Neuronal stem cell (in vitro differentiated cells): Measurements from ENCODE around the gene HOMER1.

Experiments
- DNase-seq: peaks from one replicate; pipeline ENCODE4 v3.0.0-alpha.2; 2013; ENCODE audit warnings: low spot score
- H2AFZ ChIP-seq: one replicate; pipeline ENCODE4 v1.6.1; 2013; ENCODE audit warnings: mild to moderate bottlenecking, low read length, inconsistent platforms
- H2AK5ac ChIP-seq: 2 replicates; pipeline ENCODE4 v1.6.1; 2013; ENCODE audit warnings: low read depth, mild to moderate bottlenecking, inconsistent platforms, low read length, moderate library complexity, mixed read lengths
- H2BK120ac ChIP-seq: 2 replicates; pipeline ENCODE4 v1.6.1; 2013; ENCODE audit warnings: low read depth, mild to moderate bottlenecking, inconsistent platforms, low read length, moderate library complexity, mixed read lengths
- H2BK12ac ChIP-seq: one replicate; pipeline ENCODE4 v1.6.1; 2013; ENCODE audit warnings: low read length, inconsistent platforms
- H2BK15ac ChIP-seq: 2 replicates; pipeline ENCODE4 v1.6.1; 2013; ENCODE audit warnings: mild to moderate bottlenecking, low read length, inconsistent platforms, mixed read lengths
- H2BK5ac ChIP-seq: one replicate; pipeline ENCODE4 v1.6.1; 2013; ENCODE audit warnings: inconsistent platforms, mild to moderate bottlenecking, low read length, moderate library complexity
- H3K14ac ChIP-seq: one replicate; pipeline ENCODE4 v1.6.1; 2013; ENCODE audit warnings: low read length, inconsistent platforms
- H3K18ac ChIP-seq: 2 replicates; pipeline ENCODE4 v1.6.1; 2013; ENCODE audit warnings: low read length, inconsistent platforms
- H3K23ac ChIP-seq: 2 replicates; pipeline ENCODE4 v1.6.1; 2013; ENCODE audit warnings: low read depth, mild to moderate bottlenecking, mixed read lengths, low read length, inconsistent platforms; ENCODE audit not compliant: poor library complexity
- H3K27ac ChIP-seq: replicated peaks from 3 replicates; pipeline ENCODE4 v1.5.1; 2013; ENCODE audit warnings: low read length, inconsistent platforms
- H3K27me3 ChIP-seq, 3 experiments: 2 replicates each; pipeline ENCODE4 v1.6.1; 2013; ENCODE audit warnings: low read length in 3 of 3, mild to moderate bottlenecking in 2 of 3, inconsistent platforms in 1 of 3, low read depth in 1 of 3, mixed read lengths in 1 of 3, moderate library complexity in 1 of 3; ENCODE audit not compliant: control insufficient read depth in 3 of 3, insufficient read depth in 3 of 3
- H3K36me3 ChIP-seq, 2 donors: replicated peaks in 1 of 2; 2 replicates each; pipeline ENCODE4 v1.6.1; 2013; ENCODE audit warnings: low read length in 2 of 2; ENCODE audit not compliant: control insufficient read depth in 2 of 2, insufficient read depth in 2 of 2
- H3K4ac ChIP-seq: 2 replicates; pipeline ENCODE4 v1.6.1; 2013; ENCODE audit warnings: inconsistent platforms, mild to moderate bottlenecking, low read length, moderate library complexity
- H3K4me1 ChIP-seq, 2 donors: 1 replicate in 1 of 2; 2 replicates in 1 of 2; pipeline ENCODE4 v1.6.1; 2013; ENCODE audit warnings: low read length in 2 of 2, low read depth in 1 of 2; ENCODE audit not compliant: control insufficient read depth in 2 of 2, insufficient read depth in 1 of 2
- H3K4me2 ChIP-seq: one replicate; pipeline ENCODE4 v1.6.1; 2013; ENCODE audit warnings: mild to moderate bottlenecking, low read length, inconsistent platforms; ENCODE audit not compliant: insufficient read depth, poor library complexity, severe bottlenecking
- H3K4me3 ChIP-seq, 2 donors: 2 replicates each; pipeline ENCODE4 v1.5.1; 2013; ENCODE audit warnings: low read length in 2 of 2, mild to moderate bottlenecking in 2 of 2, inconsistent platforms in 1 of 2, moderate library complexity in 1 of 2
- H3K79me1 ChIP-seq: one replicate; pipeline ENCODE4 v1.6.1; 2013; ENCODE audit warnings: low read depth, mild to moderate bottlenecking, inconsistent platforms, low read length, moderate library complexity
- H3K9ac ChIP-seq: one replicate; pipeline ENCODE4 v1.6.1; 2013; ENCODE audit warnings: mild to moderate bottlenecking, low read depth, low read length, inconsistent platforms; ENCODE audit not compliant: poor library complexity
- H3K9me3 ChIP-seq, 2 donors: replicated peaks in 1 of 2; 2 replicates each; pipeline versions ENCODE3 to v1.6.1; 2013; ENCODE audit warnings: low read length in 2 of 2, mild to moderate bottlenecking in 2 of 2, inconsistent platforms in 1 of 2, low read depth in 1 of 2, mixed read lengths in 1 of 2, moderate library complexity in 1 of 2; ENCODE audit not compliant: control insufficient read depth in 2 of 2, insufficient read depth in 1 of 2
- H4K8ac ChIP-seq: one replicate; pipeline ENCODE4 v1.6.1; 2013; ENCODE audit warnings: low read depth, mild to moderate bottlenecking, inconsistent platforms, low read length, moderate library complexity
- H4K91ac ChIP-seq: one replicate; pipeline ENCODE4 v1.6.1; 2013; ENCODE audit warnings: low read length, low read depth, mild to moderate bottlenecking, inconsistent platforms; ENCODE audit not compliant: poor library complexity
- WGBS, 2 donors: extraction: QIAGEN DNeasy Blood & Tissue Kit; methylation state at CpG; one replicate each; pipeline ENCODE4 v1.1.7; 2013; ENCODE audit warnings: missing lambda C conversion rate in 2 of 2, mixed read lengths in 1 of 2; ENCODE audit not compliant: insufficient read length in 2 of 2, insufficient replicate concordance in 1 of 2; ENCODE audit errors: extremely low coverage in 2 of 2; 5-methylcytosine and 5-hydroxymethylcytosine counted together

Gene HOMER1

DNA sequence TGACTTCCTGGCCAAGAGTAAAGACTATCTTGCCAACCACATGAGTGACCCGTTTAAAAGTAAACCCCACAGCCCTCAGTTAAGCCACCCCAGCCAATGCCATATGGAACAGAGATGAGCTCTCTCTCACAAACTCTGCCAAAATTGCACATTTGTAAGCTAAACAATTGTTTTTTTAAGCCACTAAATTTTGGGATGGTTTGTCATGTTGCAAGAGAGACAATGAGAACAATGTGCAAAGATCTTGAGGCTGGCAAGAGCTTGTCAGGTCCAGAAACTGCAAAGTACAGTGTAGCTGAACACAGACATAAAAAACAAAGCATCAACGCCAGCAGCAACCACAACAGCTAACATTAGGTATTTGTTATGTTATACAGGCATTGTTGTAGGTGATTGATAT lies 27.8 kb downstream of the HOMER1 start:
- Histone ChIP-seq H2BK15ac (no peak overlapping the region), H3K18ac (no peak overlapping the region), H3K36me3 (no peaks in the 10 kb centered on the region), H2BK120ac (no peak overlapping the region), H3K27ac (no peak overlapping the region), H2AFZ (no peak overlapping the region), H3K4me1 (no peaks in the 10 kb centered on the region), H3K9me3 (peaks cover 0 to 6% of the 10 kb centered on the region in 2 donors), H3K4me2 (no peak overlapping the region), H3K9ac (no peak overlapping the region), H3K4me3 (no peak overlapping the region), H3K14ac (no peak overlapping the region), H3K23ac (no peak overlapping the region), H2BK12ac (no peak overlapping the region), H4K8ac (no peak overlapping the region), H2AK5ac (no peak overlapping the region), H4K91ac (no peak overlapping the region), H3K79me1 (peaks cover 9% of the 10 kb centered on the region), H2BK5ac (no peak overlapping the region), H3K4ac (no peak overlapping the region), H3K27me3 (no peaks in the 10 kb centered on the region)
- no CpG with 5 or more reads among the region's 2 CpGs for WGBS, 2 donors
- no peak for DNase-seq

DNA sequence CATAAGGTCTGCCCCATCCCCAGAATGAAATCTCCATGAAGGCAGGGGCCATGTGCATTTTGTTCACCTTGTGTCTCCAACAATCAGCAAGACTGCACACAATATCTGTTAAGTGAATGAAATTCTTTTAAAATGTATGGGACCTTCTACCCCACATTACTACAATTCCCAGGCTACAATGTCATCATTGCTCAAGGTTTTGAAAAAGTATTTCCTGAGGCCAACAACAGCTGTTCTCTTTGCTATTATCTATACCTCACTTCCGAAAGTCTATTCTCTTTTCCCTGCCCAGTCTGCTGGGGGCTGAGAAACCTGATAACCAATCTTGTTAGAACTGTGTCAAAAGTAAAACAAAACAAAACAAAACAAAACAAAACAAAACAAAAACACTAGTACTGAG lies 29.2 kb downstream of the HOMER1 start:
- no peak overlapping the region for H2BK15ac ChIP-seq
- H3K27ac ChIP-seq, result no peak overlapping the region
- H3K18ac ChIP-seq, result no peak overlapping the region
- no peaks in the 10 kb centered on the region for H3K4me1 ChIP-seq
- H4K8ac ChIP-seq, result no peak overlapping the region
- H4K91ac ChIP-seq, result no peak overlapping the region
- no CpG with 5 or more reads among the region's 1 CpG for WGBS, 2 donors
- no peak overlapping the region for H2BK5ac ChIP-seq
- no peak overlapping the region for H3K4ac ChIP-seq
- no peak overlapping the region for H3K14ac ChIP-seq
- no peak overlapping the region for H2AK5ac ChIP-seq
- H2BK12ac ChIP-seq, result no peak overlapping the region
- H3K36me3 ChIP-seq, result no peaks in the 10 kb centered on the region
- peaks cover 0 to 6% of the 10 kb centered on the region in 2 donors for H3K9me3 ChIP-seq
- H3K9ac ChIP-seq, result no peak overlapping the region
- no peak overlapping the region for H3K23ac ChIP-seq
- H2AFZ ChIP-seq, result no peak overlapping the region
- DNase-seq, result no peak
- no peak overlapping the region for H2BK120ac ChIP-seq
- peaks cover 7% of the 10 kb centered on the region for H3K79me1 ChIP-seq
- H3K4me3 ChIP-seq, result no peak overlapping the region
- H3K27me3 ChIP-seq, result no peaks in the 10 kb centered on the region
- no peak overlapping the region for H3K4me2 ChIP-seq

DNA sequence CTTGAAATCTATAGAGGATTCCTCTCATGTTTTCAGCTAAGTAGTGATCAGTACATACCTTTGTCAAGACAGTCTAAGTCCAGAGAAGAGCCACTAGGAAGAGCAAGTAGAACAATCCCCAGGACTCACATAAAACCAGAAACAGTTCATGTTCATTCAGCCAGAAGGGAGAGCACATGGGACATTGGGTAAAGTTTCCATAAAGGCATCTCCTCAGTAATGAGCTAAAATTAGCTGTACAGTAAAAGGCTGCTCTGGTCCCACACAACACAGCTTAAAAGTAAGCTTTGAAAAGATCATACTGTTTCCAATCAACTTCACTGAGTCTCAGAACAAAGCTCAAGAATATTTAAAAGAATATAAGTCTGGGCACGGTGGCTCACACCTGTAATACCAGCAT lies 32.4 kb downstream of the HOMER1 start:
- DNase-seq, result no peak
- Histone ChIP-seq H3K23ac (no peak overlapping the region), H3K36me3 (no peaks in the 10 kb centered on the region), H4K8ac (no peak overlapping the region), H3K27me3 (no peaks in the 10 kb centered on the region), H3K27ac (no peak overlapping the region), H3K9ac (no peak overlapping the region), H2BK5ac (no peak overlapping the region), H3K4me2 (no peak overlapping the region), H4K91ac (no peak overlapping the region), H2AFZ (no peak overlapping the region), H2AK5ac (no peak overlapping the region), H3K18ac (no peak overlapping the region), H3K4me1 (no peaks in the 10 kb centered on the region), H2BK12ac (no peak overlapping the region), H3K4me3 (no peak overlapping the region), H3K9me3 (peaks cover 0 to 6% of the 10 kb centered on the region in 2 donors), H3K14ac (no peak overlapping the region), H3K79me1 (peaks cover 6% of the 10 kb centered on the region), H3K4ac (no peak overlapping the region), H2BK120ac (no peak overlapping the region), H2BK15ac (no peak overlapping the region)
- WGBS, 2 donors, result no CpG with 5 or more reads among the region's 1 CpG

DNA sequence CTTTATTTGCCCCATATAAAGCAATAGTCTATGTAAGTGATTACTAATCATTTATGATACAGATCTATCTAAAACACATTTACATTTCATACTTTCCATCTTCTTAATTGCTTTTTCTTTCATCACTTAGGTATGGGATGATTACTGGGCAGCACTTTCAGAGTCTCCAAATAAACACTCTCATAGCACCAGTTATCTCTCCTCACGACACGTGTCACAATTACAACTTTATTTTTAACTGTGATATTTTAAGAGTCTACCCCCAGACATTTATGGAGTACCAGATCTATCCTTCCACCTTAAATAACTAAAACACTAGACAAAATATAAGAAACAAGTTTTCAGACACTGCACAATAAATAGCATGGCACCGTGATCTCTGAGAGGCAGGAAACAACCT lies 32.9 kb downstream of the HOMER1 start:
- Histone ChIP-seq H4K8ac (no peak overlapping the region), H3K4ac (no peak overlapping the region), H2BK15ac (no peak overlapping the region), H3K27ac (no peak overlapping the region), H2AK5ac (no peak overlapping the region), H3K79me1 (peaks cover 5% of the 10 kb centered on the region), H3K18ac (no peak overlapping the region), H3K9me3 (peaks cover 0 to 6% of the 10 kb centered on the region in 2 donors), H2BK12ac (no peak overlapping the region), H3K27me3 (no peaks in the 10 kb centered on the region), H2BK5ac (no peak overlapping the region), H3K23ac (no peak overlapping the region), H3K9ac (no peak overlapping the region), H3K4me2 (no peak overlapping the region), H4K91ac (no peak overlapping the region), H2AFZ (no peak overlapping the region), H3K4me1 (no peaks in the 10 kb centered on the region), H2BK120ac (no peak overlapping the region), H3K4me3 (no peak overlapping the region), H3K36me3 (no peaks in the 10 kb centered on the region), H3K14ac (no peak overlapping the region)
- DNase-seq, result no peak
- WGBS, 2 donors, result no CpG with 5 or more reads among the region's 3 CpGs
